HPDE6-E6E7 (cell line): Measurements from ENCODE around the gene CCRL2.
"Not testable (repeated sequence)": the region's sequence is repeated elsewhere in the genome, so short reads cannot be mapped to it uniquely, and the experiment has no call there.

Experiments used
- DNase-seq: peaks from one replicate; pipeline ENCODE4 v3.0.0; 2011; ENCODE audit warnings: missing footprints; ENCODE audit errors: extremely low spot score

Gene CCRL2

DNA sequence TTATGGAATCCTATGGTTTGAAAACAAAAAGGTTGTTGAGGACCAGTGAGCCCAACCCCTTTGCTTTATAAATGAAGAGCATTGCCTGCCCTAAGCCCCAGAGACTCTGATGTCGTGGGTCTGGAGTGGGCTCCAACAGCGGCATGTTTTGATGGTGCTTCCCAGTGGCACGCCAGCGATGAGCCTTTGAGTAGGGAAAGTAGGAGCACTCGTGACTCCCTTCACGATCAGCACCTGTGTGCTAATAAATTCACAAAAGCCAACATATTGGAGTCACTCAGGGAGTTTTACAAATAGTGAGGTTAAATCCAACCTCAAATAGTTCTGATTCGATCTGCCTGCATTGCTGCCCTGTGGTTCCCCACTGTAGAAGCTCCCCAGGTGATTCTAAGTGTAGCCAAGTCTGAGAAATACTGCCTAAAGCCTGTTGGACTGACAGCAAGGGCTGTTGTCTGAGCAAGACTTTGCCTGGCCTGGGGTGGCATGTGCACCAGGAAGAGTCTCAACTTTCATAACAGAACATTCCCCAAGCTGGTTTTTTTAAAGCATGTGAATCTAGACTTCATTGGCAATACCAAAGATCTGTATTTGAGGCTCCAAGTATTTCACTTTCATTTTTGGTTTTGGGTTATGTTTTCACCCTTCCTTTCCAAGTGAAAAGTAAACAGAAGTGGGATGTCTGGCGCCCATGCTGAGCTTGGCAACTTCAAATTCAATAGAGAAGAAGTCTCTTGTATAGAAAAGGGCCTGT lies 26.4 kb upstream of the CCRL2 start:
- no peak for DNase-seq

GRCh38 chr3:46381625-46382024 lies 25.4 kb upstream of the CCRL2 start:
- no peak for DNase-seq

- DNase-seq, result no peak
These were observed 23.7 kb upstream of the CCRL2 start for GRCh38 chr3:46383211-46383950.

- no peak for DNase-seq
These were observed 23.1 kb upstream of the CCRL2 start for GRCh38 chr3:46383951-46384330.

- DNase-seq, result peak; percentile 79
These were observed 20.9 kb upstream of the CCRL2 start for GRCh38 chr3:46386205-46386604.

- not testable (repeated sequence) for DNase-seq
These were observed 18.2 kb upstream of the CCRL2 start for GRCh38 chr3:46388847-46389246.

GRCh38 chr3:46389306-46389705 lies 17.8 kb upstream of the CCRL2 start:
- no peak for DNase-seq

GRCh38 chr3:46391526-46391925 lies 15.5 kb upstream of the CCRL2 start:
- DNase-seq, result not testable (repeated sequence)

- DNase-seq, result no peak
These were observed 14.0 kb upstream of the CCRL2 start for GRCh38 chr3:46393011-46393410.

DNA sequence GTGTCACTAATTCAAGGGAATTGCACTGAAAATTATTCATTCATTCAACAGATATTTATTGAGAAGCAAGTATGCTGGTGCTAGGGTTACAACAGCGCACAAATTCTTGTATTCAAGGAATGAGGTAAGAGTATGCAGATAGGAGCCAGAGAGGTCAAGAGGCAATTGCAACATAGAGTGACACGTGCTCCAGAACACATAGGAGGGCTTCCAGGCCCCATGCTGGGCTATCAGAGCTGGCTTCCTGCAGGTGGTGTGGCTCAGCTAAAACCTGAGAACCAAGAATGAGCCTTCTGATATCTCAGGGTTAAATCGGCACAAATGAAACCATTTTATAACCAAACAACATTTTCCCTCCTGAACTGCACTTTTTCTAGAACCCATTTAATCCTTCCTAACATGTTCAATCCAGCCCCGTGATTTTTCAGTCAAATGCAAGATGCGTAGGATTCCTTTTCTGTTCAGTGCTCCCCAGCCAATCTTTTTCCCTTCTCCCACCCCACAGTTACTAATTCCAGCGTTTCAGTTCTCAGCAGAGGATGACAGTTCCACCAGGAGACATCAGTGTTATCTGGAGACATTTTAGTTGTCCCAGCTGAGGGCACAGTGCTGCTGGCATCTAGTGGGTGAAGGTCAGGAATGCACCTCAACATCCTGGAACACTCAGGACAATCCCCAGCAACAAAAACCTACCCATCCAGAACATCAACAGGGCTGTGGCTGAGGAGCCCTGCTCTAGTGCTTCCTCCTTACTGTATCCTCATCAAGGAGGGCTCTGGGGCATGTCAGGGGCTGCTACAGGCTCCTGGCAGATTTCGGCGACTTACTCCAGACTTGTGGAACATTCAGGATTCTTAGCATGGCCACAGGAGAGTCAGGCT lies 13.3 kb upstream of the CCRL2 start:
- DNase-seq, result no peak

DNA sequence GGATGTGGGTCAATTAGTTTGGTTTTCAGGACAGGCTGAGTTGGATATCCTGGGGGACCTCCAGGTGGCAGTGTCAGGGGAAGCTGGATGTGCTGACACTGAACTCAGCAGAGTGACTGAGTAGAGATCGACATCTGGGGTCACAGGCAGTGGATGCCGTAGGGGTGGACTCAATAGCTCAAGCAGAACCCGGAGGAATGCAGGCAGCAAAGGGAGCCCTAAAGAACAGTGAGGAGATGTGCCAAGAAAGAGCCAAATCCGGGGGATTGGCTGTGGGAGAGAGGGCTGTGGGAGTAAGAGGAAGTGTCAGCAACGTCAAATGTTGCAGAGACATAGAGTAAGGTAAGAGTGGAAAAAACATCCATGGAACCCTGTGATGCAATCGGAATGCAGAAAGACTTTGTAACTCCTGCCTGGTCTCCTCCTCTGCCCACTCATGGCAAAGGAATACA lies 11.8 kb upstream of the CCRL2 start:
- no peak for DNase-seq

- DNase-seq, result no peak
These were observed 11.1 kb upstream of the CCRL2 start for GRCh38 chr3:46395766-46396530.

GRCh38 chr3:46397111-46397510 lies 9.9 kb upstream of the CCRL2 start:
- DNase-seq, result no peak

DNA sequence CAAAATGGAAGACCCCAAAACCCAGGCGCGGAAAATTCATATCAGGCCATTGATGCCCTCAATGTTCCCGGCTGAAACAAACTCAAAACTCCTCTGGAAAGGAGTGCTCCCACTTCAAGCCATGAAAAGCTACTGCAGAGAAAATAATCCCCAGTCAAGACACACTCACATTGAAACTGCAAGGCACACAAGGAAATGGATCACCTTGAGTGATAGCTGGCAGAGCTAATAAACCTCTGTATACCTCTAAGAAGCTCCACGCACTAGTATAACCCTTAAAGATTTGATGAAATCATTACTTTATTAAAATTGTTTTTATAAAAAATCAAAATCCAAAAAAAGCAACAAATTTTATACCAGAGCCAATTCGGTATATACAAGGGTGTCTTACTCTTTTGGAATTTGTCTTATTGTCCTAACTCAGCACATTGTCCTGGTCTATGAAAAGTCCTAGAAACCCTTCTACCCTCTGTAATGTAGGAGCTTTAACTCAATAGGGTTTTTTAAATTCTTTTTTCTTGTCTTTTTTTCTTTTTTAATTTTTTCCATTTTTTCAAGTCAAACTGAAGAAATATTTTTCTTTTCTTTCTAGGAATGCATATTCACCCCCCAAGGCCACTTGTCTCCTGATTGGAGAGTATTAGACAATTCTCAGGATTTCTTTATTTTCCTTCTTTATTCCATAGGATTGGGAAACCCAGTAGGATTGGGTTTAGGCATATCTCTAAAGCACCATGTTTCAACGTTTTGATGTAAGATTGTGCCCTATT lies 8.7 kb upstream of the CCRL2 start:
- no peak for DNase-seq

DNA sequence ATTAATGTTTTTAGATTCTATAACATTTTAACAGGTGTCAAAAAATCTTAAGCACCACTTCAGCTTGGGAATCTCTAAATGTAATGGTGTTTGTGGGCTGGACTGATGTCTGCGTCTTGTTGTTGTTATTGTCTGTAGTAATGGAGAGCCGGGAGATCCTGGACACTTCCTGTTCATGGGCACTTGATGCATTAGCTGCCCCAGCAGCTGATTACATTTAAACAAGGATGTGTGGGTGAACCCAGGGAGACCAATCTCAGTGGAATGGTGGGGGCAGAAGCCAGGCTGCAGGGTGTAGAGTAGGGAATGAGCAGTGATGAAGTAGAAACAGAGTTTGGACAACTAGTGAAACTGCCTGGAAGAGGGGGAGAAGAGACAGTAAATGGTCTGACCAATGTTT lies 8.0 kb upstream of the CCRL2 start:
- no peak for DNase-seq

DNA sequence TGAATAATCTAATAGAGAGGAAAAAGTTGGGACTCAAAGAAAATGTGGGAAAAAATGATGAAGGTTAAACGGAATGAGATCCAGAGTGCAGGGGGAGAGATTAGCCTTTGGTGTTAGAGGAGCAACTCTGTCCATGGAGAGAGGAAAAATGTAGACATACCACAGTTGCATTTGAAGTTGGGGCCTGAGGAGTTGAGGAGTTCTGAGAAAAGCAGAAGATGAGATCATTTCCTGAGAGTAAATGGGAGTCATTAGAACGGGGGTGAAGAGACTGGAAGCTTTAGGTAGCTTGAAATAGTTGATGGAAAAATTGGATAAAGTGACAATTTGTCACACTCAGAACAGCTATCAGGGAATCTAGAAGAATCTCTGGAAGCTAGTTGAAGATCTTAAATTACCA lies 7.5 kb upstream of the CCRL2 start:
- no peak for DNase-seq

- DNase-seq, result no peak
These were observed 6.9 kb upstream of the CCRL2 start for GRCh38 chr3:46400000-46400734.

DNA sequence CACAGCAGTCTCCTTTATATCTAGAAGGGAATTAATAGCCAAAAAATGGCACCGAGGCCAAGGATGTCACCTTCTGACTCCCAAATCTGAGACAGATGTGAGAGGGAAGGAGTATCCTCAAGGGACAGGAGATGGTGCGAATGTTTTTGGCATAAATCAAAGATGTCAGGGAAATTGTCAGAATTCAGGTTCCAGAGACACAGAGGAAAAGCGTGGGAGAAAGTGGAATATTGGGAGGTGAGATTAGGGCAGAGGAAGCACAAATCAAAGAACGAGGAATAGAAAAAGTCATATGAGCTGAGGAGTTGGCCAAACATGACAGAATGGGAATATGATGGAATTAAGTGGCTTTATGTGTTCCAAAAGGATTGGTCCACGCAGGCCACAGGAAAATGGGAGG lies 6.2 kb upstream of the CCRL2 start:
- DNase-seq, result no peak

GRCh38 chr3:46401579-46401978 lies 5.5 kb upstream of the CCRL2 start:
- DNase-seq, result no peak

DNA sequence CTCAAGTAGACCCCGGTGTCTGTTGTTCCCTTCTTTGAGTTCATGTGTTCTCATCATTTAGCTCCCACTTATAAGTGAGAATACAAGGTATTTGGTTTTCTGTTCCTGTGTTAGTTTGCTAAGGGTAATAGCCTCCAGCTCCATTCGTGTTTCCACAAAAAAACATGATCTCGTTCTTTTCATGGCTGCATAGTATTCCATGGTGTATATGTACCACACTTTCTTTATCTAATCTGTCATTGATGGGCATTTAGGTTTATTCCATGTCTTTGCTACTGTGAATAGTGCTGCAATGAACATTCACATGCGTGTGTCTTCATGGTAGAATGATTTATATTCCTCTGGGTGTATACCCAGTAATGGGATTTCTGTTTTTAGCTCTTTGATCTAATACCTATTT lies 4.2 kb upstream of the CCRL2 start:
- not testable (repeated sequence) for DNase-seq
